HG03342 (cell line): Measurements from ENCODE around the gene NEURL4.

Experiments
- ATAC-seq: cut with Tn5 transposase; IDR thresholded peaks from one replicate; pipeline ENCODE4 v1.9.1; 2021; ENCODE audit warnings: mild to moderate bottlenecking, moderate library complexity; ENCODE audit not compliant: unreplicated experiment

The NEURL4 gene

DNA sequence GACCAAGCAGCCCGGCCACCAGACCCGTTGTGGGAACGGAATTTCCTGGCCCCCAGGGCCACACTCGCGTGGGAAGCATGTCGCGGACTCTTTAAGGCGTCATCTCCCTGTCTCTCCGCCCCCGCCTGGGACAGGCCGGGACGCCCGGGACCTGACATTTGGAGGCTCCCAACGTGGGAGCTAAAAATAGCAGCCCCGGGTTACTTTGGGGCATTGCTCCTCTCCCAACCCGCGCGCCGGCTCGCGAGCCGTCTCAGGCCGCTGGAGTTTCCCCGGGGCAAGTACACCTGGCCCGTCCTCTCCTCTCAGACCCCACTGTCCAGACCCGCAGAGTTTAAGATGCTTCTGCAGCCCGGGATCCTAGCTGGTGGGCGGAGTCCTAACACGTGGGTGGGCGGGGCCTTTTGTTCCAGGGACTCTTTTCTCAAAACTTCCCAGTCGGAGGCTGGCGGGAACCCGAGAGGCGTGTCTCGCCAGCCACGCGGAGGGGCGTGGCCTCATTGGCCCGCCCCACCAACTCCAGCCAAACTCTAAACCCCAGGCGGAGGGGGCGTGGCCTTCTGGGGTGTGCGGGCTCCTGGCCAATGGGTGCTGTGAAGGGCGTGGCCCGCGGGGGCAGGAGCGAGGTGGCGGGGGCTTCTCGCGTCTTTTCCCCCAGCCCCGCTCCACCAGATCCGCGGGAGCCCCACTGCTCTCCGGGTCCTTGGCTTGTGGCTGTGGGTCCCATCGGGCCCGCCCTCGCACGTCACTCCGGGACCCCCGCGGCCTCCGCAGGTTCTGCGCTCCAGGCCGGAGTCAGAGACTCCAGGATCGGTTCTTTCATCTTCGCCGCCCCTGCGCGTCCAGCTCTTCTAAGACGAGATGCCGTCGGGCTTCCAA, 47.8 kb downstream of the NEURL4 start, which contains the start of gene SLC2A4:
Gene SLC2A4, plus strand, starts transcription at position 645 of the 879 bp plus-strand sequence. Its CDS starts 217 bp downstream, at position 862.
- ATAC-seq, result peak; percentile 63

GRCh38 chr17:7280519-7281073, 48.5 kb downstream of the NEURL4 start:
- peak; percentile 61 for ATAC-seq

- no peak for ATAC-seq
Observed at GRCh38 chr17:7279448-7279847, 49.7 kb downstream of the NEURL4 start.

DNA sequence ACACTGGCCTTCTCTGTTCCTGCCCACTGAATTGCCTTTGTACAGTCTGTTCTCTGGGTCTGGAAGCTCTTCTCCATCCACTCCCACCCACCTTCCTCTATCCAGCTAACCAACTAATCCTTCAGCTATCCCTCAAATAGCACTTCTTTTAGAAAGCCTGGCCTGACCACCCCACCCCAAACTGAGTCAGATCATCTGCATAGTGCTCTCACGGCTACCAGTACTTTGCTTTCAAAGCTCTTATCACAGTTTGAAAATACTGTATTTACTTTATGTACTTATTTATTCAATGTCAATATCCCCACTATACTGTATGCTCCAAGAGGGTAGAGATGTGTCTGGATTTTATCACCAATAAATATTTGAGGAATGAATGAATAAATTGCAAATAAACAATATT, 62.4 kb downstream of the NEURL4 start:
- no peak for ATAC-seq
